HG03097 (cell line): ENCODE results near the gene ALG8.
"Not testable (repeated sequence)": the region's sequence is repeated elsewhere in the genome, so short reads cannot be mapped to it uniquely, and the experiment has no call there.

Source experiments
- ATAC-seq: cut with Tn5 transposase; IDR thresholded peaks from one replicate; pipeline ENCODE4 v1.9.1; 2021; ENCODE audit not compliant: unreplicated experiment, low FRiP score

ALG8 gene

GRCh38 chr11:78109081-78110015, 30.1 kb downstream of the ALG8 start:
- no peak for ATAC-seq

GRCh38 chr11:78100676-78101472, 38.6 kb downstream of the ALG8 start:
- no peak for ATAC-seq

- ATAC-seq: no peak
Observed at GRCh38 chr11:78100261-78100660, 39.2 kb downstream of the ALG8 start.

GRCh38 chr11:78099666-78100065, 39.8 kb downstream of the ALG8 start:
- no peak for ATAC-seq

GRCh38 chr11:78097666-78098385, 41.6 kb downstream of the ALG8 start:
- ATAC-seq: no peak

- ATAC-seq: no peak
Observed at GRCh38 chr11:78094250-78094649, 45.2 kb downstream of the ALG8 start.

GRCh38 chr11:78086521-78087074, 52.8 kb downstream of the ALG8 start:
- not testable (repeated sequence) for ATAC-seq

- no peak for ATAC-seq
Observed at GRCh38 chr11:78085972-78086371, 53.5 kb downstream of the ALG8 start.

GRCh38 chr11:78084506-78084905, 54.9 kb downstream of the ALG8 start:
- ATAC-seq: not testable (repeated sequence)

- ATAC-seq: no peak
Observed at GRCh38 chr11:78083021-78083420, 56.4 kb downstream of the ALG8 start.

GRCh38 chr11:78082146-78082545, 57.3 kb downstream of the ALG8 start:
- no peak for ATAC-seq

- ATAC-seq: no peak
Observed at GRCh38 chr11:78081583-78081982, 57.8 kb downstream of the ALG8 start.

GRCh38 chr11:78080818-78081495, 58.5 kb downstream of the ALG8 start:
- ATAC-seq: no peak

GRCh38 chr11:78080084-78080817, 59.2 kb downstream of the ALG8 start:
- ATAC-seq: no peak

GRCh38 chr11:78079232-78080083, 60.0 kb downstream of the ALG8 start, which contains the start of gene NDUFC2:
Gene NDUFC2 (minus strand): TSS chr11:78079862. CDS start chr11:78079744, 118 bp downstream.
- ATAC-seq: peak; percentile 62

- ATAC-seq: no peak
Observed at GRCh38 chr11:78078218-78079167, 60.9 kb downstream of the ALG8 start.

GRCh38 chr11:78077592-78077991, 61.8 kb downstream of the ALG8 start:
- ATAC-seq: not testable (repeated sequence)
